ENCODE measurements around the gene THAP10.

- TF ChIP-seq, protein P1, sequence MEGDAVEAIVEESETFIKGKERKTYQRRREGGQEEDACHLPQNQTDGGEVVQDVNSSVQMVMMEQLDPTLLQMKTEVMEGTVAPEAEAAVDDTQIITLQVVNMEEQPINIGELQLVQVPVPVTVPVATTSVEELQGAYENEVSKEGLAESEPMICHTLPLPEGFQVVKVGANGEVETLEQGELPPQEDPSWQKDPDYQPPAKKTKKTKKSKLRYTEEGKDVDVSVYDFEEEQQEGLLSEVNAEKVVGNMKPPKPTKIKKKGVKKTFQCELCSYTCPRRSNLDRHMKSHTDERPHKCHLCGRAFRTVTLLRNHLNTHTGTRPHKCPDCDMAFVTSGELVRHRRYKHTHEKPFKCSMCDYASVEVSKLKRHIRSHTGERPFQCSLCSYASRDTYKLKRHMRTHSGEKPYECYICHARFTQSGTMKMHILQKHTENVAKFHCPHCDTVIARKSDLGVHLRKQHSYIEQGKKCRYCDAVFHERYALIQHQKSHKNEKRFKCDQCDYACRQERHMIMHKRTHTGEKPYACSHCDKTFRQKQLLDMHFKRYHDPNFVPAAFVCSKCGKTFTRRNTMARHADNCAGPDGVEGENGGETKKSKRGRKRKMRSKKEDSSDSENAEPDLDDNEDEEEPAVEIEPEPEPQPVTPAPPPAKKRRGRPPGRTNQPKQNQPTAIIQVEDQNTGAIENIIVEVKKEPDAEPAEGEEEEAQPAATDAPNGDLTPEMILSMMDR (IDR thresholded peaks at IDR 0.05), result no peak
- no peak for TF ChIP-seq EZH2 (IDR thresholded peaks at IDR 0.05; ENCODE audit: borderline replicate concordance, insufficient read depth, low read depth, low read length, poor library complexity, severe bottlenecking)
These were observed 38.1 kb downstream of the THAP10 start, which contains the start of gene LARP6 for GRCh38 chr15:70853973-70854665.

Measured in B cell (primary cell).